HG02642 (cell line): ENCODE measurements around the gene PTPRT.

Experiments
- ATAC-seq: cut with Tn5 transposase; IDR thresholded peaks from one replicate; pipeline ENCODE4 v1.9.1; 2021; ENCODE audit warnings: mild to moderate bottlenecking; ENCODE audit not compliant: unreplicated experiment, poor library complexity

Gene PTPRT

GRCh38 chr20:43034981-43035724 lies 154.6 kb downstream of the PTPRT start:
- ATAC-seq, result no peak

- no peak for ATAC-seq
Measured at GRCh38 chr20:43032459-43032858, 157.2 kb downstream of the PTPRT start.

GRCh38 chr20:43029176-43029575 lies 160.5 kb downstream of the PTPRT start:
- no peak for ATAC-seq

- no peak for ATAC-seq
Measured at GRCh38 chr20:43028470-43028869, 161.2 kb downstream of the PTPRT start.

- ATAC-seq, result no peak
Measured at GRCh38 chr20:43023836-43024235, 165.9 kb downstream of the PTPRT start.

GRCh38 chr20:43022568-43022967 lies 167.1 kb downstream of the PTPRT start:
- ATAC-seq, result no peak

GRCh38 chr20:43022081-43022480 lies 167.6 kb downstream of the PTPRT start:
- ATAC-seq, result no peak

GRCh38 chr20:43017241-43018030 lies 172.3 kb downstream of the PTPRT start:
- no peak for ATAC-seq

- no peak for ATAC-seq
Measured at GRCh38 chr20:43016257-43016656, 173.4 kb downstream of the PTPRT start.

GRCh38 chr20:43015566-43015965 lies 174.1 kb downstream of the PTPRT start:
- ATAC-seq, result no peak

GRCh38 chr20:43014206-43014605 lies 175.5 kb downstream of the PTPRT start:
- ATAC-seq, result no peak

- ATAC-seq, result no peak
Measured at GRCh38 chr20:43011491-43011890, 178.2 kb downstream of the PTPRT start.

- no peak for ATAC-seq
Measured at GRCh38 chr20:43009532-43009931, 180.2 kb downstream of the PTPRT start.

GRCh38 chr20:43007525-43007924 lies 182.2 kb downstream of the PTPRT start:
- no peak for ATAC-seq

GRCh38 chr20:43006651-43007375 lies 182.9 kb downstream of the PTPRT start:
- ATAC-seq, result no peak

GRCh38 chr20:43003318-43003944 lies 186.3 kb downstream of the PTPRT start:
- no peak for ATAC-seq

- ATAC-seq, result no peak
Measured at GRCh38 chr20:42996141-42996540, 193.6 kb downstream of the PTPRT start.

- ATAC-seq, result no peak
Measured at GRCh38 chr20:42988319-42988718, 201.4 kb downstream of the PTPRT start.

- no peak for ATAC-seq
Measured at GRCh38 chr20:42987376-42988114, 202.2 kb downstream of the PTPRT start.
